Bladder microvascular endothelial cell (primary cell): ENCODE data around the gene TMEM174. TPM values are rescaled to one million over a fixed set of nuclear protein-coding genes. Genes with fewer than 3 reads are reported as not detected.

Experiments used
- total RNA-seq: library from RNA; depleted of rRNA; stranded (reverse); fragments of >200 nt; gene quantifications from 2 replicates; pipeline ENCODE4 v1.2.3, GENCODE V29; 2014

TMEM174 gene
- not detected in 2 replicates for total RNA-seq

GRCh38 chr5:73172951-73173350, at the start of gene TMEM174:
Gene TMEM174, plus strand, starts transcription at chr5:73173193. Its CDS starts 51 bp downstream, at chr5:73173244.

Other genes with a start within 250 kb of the TMEM174 start
- 24.0 and 24.5 TPM in 2 replicates for gene FCHO2, start 217.2 kb upstream of the TMEM174 start, total RNA-seq
- gene TMEM171, start 52.6 kb upstream of the TMEM174 start, total RNA-seq = 0.94 and 2.1 TPM in 2 replicates